ENCODE results near the gene NUDT9.
"Not testable (repeated sequence)": the region's sequence is repeated elsewhere in the genome, so short reads cannot be mapped to it uniquely, and the experiment has no call there.

The NUDT9 gene

DNA sequence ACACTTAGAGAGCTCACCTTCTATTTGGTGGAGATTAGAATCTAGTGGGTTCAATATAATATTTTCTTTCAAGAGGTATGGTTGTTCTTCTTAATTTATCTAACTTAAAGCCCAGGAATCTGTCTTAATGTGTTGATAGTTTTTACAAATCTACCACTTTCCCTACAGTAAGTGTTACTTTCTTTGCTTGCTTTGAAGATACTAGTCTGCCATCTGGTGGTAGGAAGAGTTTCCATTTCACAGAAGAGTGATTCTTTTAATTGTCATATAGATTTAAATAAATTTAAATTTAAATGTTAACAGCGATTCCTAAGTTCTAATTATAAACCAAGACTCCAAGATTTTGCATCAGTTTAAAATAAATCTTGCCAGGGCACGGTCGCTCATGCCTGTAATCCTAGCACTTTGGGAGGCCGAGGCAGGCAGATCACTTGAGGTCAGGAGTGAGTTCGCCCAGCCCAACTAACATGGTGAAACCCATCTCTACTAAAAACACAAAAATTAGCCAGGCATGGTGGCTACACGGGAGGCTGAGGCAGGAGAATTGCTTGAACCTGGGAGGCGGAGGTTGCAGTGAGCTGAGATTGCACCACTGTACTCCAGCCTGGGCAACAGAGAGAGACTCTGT is 43.5 kb downstream of the NUDT9 start:
- DNase-seq: peak; percentile 33

DNA sequence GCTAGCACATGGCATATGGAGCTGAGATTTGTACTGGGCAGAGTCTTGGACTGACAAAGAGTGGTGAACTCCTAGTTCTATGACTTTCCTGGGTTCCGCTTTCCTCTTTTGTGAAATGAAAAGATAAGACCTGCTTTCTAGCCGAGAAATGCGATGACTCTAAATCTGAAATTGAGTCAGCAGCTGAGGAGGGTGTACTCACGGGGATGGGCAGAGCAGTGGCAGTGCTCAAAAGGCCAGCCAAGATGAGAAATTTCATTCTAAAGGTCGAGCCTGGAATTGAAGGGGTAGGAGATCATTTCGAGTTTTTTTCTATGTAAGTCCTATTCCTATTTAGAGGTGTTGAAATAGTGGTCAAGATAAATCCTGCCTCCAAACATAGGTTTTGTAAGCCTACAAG is 47.0 kb downstream of the NUDT9 start:
- DNase-seq: no peak

DNA sequence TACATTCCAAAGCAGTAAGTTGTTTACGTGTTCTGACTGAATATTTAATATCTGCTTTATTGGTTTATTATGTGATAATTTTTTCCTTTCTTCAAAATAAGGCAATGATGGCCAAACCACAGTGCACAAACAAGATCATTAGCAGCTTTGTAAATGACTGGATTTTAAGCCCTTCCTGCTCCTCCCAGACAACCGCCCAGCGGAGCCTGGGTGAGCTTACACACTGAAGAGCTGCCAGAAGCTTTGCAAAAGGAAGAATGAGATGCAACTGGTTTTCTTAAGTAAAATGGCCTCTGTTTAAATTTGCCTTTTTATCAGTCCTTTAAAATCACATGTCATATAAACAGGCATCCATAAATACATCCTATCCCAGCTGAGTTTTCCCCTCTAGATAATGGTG is 54.6 kb downstream of the NUDT9 start:
- DNase-seq: no peak

DNA sequence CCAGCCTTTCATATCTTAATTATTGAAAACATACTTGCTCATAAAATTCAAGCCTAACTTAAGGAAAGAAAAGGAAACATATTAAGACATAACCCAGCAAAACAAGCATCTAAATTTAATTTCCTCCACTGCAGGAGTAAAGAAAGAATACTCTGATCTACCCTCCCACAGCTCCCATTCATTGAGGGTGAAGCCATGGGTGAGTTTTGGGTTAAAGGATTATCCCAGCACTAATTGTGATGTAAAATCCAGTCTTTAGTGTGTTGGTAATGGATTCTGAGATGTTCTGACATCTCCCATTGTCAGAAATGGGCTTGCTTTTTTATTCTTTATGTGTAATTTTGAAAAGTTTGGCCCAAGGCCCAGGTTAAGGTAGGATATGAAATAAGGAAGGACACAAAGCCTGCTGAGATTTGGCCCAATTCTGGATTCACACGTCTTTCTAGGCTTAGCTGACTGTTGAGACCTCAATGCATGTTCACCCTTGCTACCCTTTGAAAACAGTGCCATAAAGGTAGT is 56.4 kb downstream of the NUDT9 start:
- DNase-seq: no peak

DNA sequence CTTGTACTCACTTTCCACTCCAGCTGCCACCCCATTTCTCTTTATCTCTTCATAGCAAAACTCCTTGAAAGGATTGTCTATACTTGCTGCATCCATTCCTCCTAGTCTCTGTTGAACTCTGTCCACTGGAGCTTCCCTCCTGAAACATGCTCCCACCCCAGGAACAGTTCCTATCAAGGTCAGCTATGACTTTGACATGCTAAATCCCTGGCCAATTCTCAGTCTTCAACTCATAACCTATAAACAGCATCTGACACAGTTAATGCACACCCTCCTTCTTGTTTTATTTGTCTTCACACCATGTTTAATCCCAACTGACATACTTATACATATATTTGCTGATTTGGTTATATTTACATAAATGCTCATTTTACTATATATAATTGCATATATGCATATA is 59.0 kb downstream of the NUDT9 start:
- DNase-seq: no peak

DNA sequence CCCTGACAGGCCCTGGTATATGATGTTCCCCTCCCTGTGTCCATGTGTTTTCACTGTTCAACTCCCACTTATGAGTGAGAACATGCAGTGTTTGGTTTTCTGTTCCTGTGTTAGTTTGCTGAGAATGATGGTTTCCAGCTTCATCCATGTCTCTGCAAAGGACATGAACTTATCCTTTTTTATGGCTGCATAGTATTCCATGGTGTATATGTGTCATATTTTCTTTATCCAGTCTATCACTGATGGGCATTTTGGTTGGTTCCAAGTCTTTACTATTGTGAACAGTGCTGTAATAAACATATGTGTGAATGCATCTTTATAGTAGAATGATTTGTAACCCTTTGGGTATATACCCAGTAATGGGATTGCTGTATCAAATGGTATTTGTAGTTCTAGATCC is 60.9 kb downstream of the NUDT9 start:
- DNase-seq: not testable (repeated sequence)

DNA sequence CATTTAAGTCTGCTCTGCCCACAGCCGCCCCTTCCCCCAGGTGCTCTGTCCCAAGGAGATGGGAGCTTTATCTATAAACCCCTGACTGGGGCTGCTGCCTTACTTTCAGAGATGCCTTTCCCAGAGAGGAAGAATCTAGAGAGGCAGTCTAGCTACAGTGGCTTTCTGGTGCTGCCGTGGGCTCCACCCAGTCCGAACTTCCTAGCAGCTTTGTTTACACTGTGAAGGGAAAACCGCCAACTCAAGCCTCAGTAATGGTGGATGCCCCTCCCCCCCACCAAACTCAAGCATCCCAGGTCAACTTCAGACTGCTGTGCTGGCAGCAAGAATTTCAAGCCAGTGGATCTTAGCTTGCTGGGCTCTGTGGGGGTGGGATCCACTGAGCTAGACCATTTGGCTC is 66.3 kb downstream of the NUDT9 start:
- not testable (repeated sequence) for DNase-seq

DNA sequence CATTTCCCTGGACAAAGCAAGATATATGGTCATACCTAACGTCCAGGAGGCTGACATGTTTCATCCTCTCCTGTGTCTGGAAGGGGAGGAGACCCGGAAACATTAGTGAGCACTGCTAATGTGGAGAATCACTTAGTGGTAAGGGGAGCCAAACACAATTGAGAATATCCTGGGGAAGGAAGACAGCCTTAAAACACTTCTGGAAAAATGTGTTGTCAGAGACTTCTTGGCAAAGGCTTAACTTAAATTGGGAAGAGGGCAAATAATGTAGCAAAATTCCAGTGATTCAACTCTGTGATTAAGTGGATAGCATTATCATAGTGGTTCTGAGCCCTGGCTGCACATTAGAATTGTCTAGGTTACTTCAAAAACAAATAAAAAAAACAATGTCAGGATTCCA is 67.3 kb downstream of the NUDT9 start:
- no peak for DNase-seq

DNA sequence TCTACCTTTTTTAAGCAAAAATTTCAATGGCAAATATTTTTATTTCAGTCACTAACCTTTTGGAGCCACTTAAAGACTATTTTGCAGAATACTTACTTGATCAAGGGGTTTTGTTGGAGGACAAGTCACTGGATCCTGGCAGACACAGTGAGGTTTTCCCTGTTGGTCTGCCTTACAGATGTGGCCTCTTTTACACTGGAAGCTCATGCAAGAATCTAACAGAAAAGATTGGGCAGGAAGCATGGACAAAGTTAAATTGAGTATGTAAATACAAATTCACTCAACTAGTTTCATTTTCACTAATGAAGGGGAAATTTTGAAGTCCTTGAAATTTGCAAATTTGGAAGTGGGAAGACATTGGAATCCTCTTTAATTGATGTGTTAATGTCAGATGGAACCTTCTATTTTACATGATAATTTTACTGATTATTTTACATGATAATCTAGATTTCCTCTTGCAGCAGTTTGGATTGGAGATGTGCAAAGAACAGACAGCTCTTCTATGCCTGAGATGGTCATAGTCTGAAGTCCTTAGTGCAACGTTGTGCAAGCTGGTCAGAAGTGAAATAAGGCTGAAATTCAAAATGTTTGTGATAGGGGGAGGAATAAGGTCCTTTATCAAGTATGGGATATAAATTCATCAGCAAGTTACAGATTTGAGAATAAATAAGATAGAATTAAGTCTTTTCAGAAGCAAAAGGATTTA is 68.4 kb downstream of the NUDT9 start:
- DNase-seq: no peak

DNA sequence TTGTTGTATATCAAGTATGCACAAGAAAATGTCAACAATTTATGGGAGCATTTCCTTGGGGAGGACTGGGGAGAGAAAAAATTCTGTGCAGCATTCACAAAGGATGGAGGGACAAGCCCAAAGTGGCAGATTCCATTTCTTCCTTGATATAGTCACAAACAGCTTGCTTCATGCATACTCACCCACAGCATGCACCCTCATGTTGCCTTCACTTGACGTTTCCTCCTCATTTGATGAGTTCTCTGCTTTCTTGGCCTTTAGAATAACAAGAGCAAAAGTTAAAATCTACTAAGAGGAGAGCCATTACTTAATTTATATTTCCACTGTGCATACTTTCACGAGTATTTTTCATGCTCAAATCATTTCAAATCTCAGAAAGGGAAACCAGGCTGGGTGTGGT is 69.1 kb downstream of the NUDT9 start:
- DNase-seq: no peak

DNA sequence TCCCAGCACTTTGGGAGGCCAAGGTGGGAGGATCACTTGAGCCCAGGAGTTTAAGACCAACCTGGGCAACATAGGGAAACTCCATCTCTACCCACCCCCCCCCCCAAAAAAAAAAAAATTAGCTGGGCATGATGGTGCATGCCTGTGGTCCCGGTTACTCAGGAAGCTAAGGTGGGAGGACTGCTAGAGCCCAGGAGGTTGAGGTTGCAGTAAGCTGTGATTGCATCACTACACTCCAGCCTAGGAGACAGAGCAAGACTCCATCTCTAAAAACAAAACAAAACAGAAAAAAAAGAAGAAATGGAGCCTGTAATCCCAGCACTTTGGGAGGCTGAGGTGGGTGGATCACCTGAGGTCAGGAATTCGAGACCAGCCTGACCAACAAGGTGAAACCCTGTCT is 69.5 kb downstream of the NUDT9 start:
- DNase-seq: not testable (repeated sequence)

DNA sequence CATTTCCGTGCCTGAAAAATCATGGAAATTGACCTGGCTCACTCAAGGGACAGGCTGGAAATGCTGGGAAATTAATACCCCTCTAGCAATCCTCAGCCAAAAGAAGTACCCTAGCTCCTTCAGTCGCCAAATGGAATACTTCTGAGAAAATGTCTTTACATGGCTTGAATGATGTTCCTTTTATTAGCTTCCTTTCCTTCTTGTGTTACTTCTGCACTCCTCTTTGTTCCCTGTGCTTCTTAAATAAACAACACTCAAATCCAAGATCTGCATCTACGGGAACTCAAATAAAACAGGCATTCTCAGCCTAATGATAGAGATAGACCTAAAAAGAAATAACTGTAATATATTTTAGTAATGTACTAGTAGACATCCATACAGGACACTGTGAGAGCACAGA is 70.7 kb downstream of the NUDT9 start:
- DNase-seq: no peak

DNA sequence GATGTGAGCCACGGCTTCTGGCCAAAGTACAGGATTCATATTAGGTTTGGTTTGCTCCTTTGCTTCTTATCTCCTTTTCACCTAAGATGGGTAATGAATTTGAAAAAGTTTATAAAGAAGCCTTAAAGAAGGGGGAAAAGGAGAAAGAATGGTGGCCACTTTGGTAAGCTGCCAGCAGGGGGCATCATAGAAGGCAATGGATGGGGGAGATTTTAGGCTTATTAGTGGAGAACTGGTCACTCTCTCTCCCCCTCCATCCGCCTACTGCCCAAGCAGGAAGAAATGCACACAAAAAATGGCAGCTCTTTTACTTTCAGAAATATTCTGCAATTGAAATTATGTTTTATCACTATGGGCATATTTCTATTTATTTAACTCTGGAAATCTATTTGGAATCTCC is 74.8 kb downstream of the NUDT9 start:
- DNase-seq: no peak

DNA sequence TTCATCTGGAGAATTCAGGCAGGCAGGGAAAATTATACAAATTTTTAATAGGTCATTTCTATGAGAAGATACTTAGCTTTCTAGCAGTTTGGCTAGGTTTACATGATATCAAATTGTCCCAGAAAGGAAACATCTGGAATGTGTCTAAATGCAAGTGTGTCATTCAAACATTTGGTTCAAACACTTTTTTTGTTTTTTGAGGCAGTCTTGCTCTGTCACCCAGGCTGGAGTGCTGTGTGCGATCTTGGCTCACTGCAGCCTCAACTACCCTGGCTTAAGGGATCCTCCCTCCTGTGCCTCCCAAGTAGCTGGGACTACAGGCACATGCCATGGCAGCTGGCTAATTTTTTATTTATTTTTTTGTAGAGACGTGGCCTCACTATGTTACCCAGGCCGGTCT is 75.2 kb downstream of the NUDT9 start:
- no peak for DNase-seq

DNA sequence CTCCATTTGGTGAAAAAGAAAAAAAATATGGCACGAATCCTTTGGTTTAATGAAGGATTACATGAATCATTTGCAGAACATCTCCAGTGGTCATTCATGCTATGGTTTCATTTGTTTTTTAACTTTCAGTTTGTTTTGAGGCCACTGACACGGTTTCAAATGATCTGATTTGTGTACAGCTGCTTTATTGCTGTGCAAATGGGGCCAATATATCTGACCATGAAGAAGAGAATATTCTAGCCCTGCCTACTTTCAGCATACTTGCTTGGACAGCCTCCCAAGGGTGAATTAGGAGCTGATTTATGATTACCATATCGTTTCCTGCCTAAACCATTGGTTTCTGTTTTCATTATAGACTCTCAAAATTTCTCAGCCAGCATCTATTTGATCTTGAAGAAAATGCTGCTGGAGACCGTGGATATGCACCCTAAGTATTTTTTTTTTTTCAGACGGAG is 76.1 kb downstream of the NUDT9 start:
- DNase-seq: no peak

DNA sequence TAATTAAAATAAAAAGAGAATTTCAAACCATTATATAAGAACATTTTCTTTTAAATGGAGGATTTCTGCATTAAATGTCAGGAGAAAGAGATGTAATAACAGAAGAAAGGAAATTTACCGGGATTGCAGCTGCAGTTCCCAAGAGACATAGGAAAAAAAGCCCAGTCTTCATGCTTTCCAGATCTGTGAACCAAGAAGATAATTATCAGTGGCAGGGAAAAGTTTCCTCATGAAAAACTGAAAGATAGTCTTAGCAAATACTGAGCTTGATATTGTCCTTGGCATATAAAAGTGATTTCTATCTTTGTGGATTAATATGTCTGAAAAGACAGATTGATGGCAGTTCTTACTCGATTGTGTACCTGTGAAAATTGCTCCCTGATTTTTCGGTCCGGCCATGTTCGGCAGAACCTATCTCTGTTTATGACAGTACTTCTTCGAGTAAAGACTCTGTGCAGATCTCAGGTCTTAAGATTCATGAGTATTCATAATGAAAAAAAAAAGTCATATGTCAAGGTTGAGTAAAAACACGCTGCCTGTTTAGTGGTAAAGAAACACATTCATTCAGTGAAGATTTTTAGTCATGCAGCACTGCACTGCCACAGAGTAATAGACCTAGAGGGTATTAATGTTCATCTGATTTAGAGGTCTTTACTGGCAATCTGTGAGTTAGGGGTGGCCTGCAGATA is 77.2 kb downstream of the NUDT9 start:
- DNase-seq: no peak

DNA sequence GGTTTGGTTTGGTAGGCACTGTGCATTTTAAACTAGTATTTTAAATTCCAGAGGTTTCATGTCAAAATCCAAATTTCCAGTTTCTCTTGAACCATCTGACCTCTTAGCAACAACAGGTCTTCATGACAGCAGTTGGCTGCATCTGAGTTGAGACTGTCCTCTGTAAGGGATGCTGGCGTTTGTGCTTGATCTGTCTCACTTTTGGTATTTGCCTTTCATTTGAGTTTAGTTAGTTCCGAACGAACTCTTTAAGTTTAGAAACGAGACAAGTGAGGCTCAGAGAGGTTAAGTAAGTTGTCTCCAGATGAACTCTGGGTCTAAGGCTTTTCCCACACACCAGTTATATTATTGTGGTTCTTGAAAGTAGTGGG is 77.7 kb downstream of the NUDT9 start:
- DNase-seq: no peak

DNA sequence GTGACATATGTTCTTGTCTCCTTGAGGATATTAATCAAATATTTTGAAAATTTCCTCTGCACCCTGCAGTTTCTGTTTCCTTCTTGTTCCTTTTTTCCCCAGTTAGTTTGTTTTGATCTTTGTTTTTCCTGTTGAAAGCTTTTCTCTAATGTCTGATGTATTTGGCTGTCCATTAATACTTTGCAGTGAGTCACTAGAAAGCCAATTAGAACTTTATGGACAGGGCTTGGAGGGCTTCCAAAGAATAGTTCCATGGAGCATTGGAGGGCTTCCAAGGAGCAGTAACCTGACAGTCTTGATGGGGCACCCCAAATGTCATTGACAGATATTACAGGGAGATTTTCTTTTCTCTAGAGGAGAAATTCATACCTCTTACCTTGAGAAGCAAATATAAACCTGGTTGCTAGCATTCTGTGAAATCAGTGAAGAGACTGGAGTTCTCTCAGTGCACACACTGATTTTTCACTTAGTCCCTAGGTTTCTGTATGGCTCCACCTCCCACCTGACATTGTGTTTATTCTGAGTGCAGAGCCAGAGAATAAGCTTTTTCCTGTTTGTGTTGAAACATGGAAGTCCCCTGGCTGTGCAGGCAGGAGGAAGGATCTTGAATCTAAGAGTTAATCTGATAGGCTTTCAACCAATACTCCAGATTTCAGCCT is 80.3 kb downstream of the NUDT9 start:
- DNase-seq: no peak

DNA sequence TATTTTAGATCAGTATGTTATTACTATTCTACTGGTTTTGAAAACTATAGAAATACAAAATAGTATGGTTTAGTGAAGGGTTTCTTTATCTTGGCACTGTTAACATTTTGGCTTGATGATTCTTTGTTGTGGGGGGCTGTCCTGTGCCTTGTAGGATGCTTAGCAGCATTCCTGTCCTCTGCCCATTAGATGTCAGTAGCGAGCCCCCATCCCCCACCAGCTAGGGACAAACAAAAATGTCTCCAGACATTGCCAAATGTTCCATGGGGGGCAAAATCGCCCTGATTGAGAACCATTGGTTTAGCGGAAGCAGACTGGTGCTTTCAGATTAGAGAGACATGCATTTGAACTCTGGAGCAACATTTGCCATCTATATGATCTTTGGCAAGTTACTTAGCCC is 83.5 kb downstream of the NUDT9 start:
- DNase-seq: no peak

DNA sequence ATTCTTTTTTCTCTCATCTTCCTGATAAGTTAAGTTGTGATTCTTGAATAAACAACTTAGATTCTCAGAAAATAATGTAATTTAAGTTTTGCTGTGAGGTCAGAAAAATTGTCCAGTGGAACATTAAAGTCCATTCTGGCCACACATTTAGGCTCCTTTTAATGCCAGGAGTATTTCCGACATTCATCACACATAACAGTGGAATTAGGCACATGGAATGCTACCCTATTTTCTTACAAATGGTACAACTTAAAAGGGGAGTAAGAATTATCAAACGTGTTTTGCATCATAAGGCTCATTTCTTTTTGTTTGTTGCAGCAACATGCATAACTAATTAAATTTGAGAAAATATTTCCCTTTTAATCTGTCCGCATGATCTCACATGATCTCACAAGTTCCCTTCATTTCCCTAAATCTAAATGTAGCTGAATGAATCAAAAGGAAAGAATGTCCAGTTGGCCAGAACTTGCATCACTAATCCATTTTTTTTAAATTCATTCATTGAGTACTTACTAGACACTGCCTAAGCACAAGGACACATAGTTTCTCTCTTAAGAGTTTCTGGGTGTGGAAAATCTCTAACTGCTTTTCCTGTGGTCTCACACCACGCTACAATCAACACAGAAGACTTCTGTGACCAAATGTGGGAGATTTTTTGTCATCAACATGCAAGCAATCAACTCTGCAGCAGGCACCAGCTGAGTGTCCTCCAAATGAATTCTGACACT is 84.8 kb downstream of the NUDT9 start:
- no peak for DNase-seq

All from central memory CD4-positive, alpha-beta T cell (primary cell).